ENCODE measurements around the gene SS18. TPM values are rescaled to one million over a fixed set of nuclear protein-coding genes. Genes with fewer than 3 reads are reported as not detected.

The SS18 gene
- total RNA-seq, 2 donors from 2014 or later: 84.9 to 87.6 TPM

DNA sequence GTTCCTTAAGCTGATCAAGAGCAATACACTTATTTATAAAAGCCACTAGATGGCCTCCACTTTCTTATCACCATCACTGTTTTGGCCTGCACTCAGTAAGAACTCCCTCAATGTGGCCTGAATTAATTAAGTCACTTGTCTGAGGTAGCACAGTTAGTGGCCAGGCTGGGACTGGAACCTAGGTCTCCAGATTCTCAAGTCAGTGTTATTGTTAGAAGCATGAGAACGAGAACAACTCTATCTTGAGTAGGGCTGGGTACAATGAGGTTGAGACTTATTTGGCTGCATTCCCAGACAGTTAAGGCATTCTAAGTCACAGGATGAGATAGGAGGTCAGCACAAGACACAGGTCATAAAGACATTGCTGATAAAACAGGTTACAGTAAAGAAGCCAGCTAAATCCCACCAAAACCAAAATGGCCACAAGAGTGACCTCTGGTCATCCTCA lies 115.8 kb downstream of the SS18 start:
- no peak overlapping the region for H3K27ac ChIP-seq (ENCODE audit: low read depth, low read length)
- WGBS, 2 experiments (ENCODE audit: insufficient coverage in 1 of 2, insufficient read length in 1 of 2): 83 to 88% methylated on average over 1 of the region's 1 CpG
- H3K36me3 Mint-ChIP-seq (ENCODE audit: low read depth): no peaks in the 10 kb centered on the region

More for the DNA sequence above, 115.8 kb downstream of the SS18 start:
- Histone ChIP-seq H3K36me3 (ENCODE audit: control insufficient read depth, insufficient read depth, low read length) (no peaks in the 10 kb centered on the region), H3K27me3 (ENCODE audit: control insufficient read depth, insufficient read depth, low read length, poor library complexity, severe bottlenecking) (no peaks in the 10 kb centered on the region), H3K4me1 (ENCODE audit: control insufficient read depth, insufficient read depth, low read length) (no peaks in the 10 kb centered on the region), H3K9me3 (ENCODE audit: control insufficient read depth, low read length) (peaks cover 19% of the 10 kb centered on the region), H3K9ac (ENCODE audit: extremely low read depth, low read length, poor library complexity, severe bottlenecking) (no peak overlapping the region), H3K4me3 (ENCODE audit: low read length) (peak overlapping the region; percentile 23)
- no peaks in the 10 kb centered on the region for H3K27me3 Mint-ChIP-seq (ENCODE audit: insufficient read depth)
- no peak overlapping the region for H3K27ac Mint-ChIP-seq
- H3K9me3 Mint-ChIP-seq: peaks cover 17% of the 10 kb centered on the region
- H3K4me1 Mint-ChIP-seq: no peaks in the 10 kb centered on the region
- no peak overlapping the region for H3K4me3 Mint-ChIP-seq
- DNase-seq: no peak
- TF ChIP-seq CTCF (conservative IDR thresholded peaks at IDR 0.05): no peak

Other genes with a start within 250 kb of the SS18 start
- not detected for gene PSMA8, start 43.3 kb upstream of the SS18 start, total RNA-seq
- gene TAF4B, start 135.8 kb upstream of the SS18 start, total RNA-seq: 1 to 10 TPM; 6.9 to 7.7 TPM

All from endodermal cell (in vitro differentiated cells).